GM19238 (cell line): ENCODE measurements around the gene ARMH4.
"Not testable (repeated sequence)": the region's sequence is repeated elsewhere in the genome, so short reads cannot be mapped to it uniquely, and the experiment has no call there.

ENCODE experiments used
- DNase-seq: peaks from one replicate; pipeline ENCODE4 v3.0.0; 2011; ENCODE audit warnings: low spot score; ENCODE audit not compliant: insufficient read length

The ARMH4 gene

DNA sequence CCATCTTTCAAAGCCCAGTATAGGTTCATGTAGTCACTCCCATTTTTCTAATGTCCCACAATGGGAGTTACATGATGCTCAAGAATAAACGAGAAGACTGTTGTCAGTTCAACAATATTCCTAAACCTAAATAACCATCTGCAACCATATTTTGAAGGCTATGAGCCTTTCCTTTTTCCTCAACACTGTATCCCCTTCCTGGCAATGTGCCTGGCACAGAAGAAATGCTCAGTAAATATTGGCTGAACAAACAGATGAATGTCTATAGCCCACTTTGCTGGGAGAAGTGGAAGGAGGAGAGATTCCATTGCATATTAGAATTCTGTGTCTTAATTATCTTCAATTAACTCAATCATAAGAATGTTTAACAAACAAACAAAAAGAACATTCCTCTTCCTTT lies 6.1 kb downstream of the ARMH4 start:
- DNase-seq = no peak

DNA sequence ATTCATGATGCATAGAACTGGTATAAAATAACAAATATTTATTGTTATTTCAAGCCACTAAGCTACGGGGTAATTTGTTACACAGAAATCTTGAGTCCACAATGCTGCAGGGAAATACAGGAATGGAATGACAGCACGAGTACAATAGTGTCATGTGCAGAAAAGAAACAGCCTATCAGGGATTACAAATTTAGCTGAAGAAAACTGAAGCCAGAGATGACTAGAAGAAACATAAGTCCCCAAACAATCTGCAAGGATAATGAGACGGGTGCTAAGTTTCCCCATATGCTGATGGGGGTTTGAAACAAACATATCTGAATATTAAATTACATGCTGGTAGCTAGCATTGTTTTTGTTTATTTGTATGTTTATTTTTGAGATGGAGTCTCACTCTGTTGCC lies 8.9 kb downstream of the ARMH4 start:
- DNase-seq = no peak

DNA sequence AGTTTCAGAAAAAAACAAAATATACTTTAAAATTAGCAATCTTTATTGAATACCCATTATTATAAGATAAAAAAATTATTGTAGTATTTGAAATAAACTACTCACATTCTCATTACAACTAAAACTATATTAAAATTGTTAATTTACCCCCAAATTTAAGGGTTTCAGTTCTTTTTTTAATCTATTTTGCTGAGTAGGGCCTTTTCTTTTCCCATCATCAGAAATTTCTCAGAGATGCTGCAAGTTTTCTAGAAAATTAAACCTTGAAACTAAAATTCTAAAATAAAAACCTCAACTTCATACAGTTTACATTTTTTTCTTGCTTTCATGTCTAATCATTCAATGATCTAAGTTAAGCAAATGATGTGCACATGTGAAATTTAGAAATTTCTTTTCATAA lies 10.1 kb downstream of the ARMH4 start:
- no peak for DNase-seq

DNA sequence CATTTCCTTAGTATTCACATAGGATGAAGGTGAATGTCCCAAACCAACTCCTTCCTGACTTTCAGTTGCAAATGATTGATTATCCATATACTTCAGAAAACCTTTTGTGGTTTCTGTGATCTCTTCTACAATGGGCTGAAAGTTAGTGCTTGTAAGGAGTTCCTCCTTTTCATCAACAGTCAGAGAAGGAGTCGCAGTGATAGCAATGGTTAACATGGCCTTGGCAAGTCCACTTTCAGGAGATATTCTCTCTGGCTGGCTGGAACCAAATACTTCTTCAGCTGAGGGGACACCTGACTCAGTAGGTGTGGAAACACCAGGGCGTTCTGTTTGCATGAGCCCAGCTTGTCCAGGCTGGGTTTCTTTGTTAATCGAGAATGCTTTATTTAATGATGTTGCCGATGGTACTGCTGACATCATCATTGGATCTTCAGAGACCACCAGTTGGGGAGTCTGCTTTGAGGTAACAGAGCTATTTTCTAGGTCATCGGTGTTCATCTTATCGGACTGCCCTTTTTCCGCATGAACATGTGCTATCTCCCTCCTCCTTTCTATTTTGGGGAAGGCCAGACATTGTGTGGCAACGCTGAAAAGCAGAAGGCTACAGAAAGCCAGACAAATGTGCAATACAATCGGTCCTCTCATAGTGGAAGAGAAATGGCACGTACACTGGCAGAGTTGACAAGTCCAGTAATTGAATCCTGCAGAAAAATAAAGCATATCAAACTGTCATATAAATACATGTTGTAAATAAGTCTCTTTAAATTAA lies 13.1 kb downstream of the ARMH4 start:
- DNase-seq = no peak

DNA sequence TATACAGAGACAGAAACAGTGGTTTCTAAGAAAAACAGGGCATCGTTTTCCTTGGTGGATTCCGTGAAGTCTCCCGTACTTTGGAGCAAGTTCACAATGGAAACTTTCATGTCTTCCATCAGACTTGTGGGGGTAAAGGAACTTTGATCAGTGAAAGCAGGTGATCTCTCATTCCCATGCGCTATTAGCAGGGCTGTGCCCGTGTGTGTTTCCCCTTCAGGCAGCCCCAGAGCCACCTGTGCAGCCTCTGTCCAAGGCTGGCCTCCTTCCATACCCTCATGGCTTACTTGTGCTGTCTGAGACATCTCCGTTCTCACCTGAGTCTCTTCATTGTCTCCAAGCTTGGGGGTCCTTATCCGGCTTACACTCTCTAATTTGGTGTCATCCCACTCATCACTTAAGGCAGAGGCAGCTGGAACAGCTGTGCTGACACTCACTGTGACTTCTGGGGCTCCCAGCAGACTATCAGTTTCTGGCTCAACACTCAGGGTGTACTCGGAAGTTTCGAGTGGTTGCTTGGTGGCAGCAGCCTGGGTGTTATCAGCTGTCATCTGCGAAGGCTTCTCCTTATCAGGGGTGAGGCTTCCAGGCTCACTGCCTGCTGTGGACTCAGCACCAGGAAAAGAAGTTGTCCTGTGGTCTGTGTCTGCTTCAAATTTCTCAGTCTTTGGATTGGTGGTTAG lies 13.8 kb downstream of the ARMH4 start:
- no peak for DNase-seq

DNA sequence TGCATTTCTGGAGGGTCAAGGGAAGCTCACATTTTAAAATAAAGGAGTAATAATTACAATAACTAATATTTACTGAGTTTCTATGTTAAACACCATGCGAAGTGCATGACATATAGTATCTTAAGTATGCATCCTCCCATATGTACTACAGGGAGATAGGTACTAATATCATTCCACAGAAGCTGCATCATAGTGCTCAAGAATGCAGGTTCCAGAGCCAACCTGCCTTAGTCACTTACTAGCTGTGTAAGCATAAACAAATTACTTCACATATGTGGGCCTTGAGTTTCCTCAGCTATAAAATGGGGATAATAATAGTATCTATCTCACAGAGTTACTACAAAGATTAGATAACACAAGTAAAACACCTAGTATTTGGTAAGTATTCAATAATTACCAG lies 18.3 kb downstream of the ARMH4 start:
- no peak for DNase-seq

DNA sequence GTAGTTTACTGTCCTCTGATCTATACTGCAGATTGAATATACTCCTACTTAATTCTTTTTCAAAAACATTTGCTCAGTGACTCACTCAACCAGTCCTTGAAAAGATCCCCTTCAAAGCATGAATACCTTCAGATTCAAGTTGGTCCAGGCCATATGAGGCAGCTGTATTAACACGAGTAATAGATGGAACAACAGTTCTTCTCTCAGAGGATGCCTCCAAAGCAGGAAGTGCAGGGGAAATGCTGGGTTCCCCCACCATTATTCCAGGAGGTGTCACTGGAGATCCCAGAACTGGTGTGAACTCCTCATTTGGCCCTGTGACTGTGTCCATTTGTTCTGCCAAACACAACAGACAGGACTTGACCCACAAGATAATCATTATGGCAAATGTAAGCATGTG lies 20.6 kb downstream of the ARMH4 start:
- no peak for DNase-seq

DNA sequence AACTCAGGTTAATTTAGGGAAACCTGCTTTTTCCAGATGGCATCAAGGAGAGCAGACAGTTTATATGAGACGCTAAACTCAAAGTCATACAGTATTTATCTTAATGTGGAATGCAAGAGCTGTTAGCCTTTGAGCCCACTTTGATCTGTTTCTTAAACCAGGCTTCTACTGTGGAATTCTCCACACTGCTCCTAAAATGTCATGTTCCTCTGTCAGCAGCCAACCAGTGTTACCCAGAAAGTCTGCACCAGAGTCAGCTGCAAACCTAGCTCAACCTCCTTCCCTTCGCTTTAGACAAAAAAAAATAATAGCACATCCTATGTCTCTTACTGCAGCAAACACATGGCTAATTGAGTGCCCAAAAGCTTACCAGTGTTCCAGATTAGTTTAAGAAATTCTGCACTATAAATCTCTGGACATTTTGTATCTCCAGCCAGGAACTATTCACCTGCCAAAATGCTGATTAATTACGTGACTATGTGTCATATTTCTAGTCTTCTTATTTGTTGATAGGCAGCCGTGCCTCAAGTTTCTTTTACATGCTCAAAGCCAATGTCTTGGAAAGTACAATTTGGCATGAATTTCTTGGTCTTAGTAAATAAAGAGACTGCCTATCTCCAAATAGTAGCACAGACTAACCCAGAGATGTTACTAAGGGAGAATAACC lies 21.8 kb downstream of the ARMH4 start:
- no peak for DNase-seq

DNA sequence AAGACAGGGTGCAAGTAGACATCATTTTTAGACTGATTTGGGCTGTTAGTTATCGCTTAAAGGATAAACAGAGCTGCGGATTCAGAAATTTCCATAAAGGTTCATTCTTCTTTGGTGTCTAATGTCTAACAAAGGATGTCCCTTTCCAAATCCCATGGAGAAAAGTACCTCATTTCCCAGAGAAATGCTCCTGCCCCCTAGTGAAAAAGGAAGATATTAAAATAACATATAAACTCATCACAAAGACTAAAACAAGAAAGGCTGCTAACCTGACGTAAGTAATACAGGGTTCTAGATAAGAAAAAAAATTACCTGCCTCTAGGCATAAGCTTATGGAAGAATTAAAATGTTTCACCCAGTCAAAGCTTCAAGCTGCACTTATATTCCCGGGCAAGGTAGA lies 22.8 kb downstream of the ARMH4 start:
- DNase-seq = no peak

DNA sequence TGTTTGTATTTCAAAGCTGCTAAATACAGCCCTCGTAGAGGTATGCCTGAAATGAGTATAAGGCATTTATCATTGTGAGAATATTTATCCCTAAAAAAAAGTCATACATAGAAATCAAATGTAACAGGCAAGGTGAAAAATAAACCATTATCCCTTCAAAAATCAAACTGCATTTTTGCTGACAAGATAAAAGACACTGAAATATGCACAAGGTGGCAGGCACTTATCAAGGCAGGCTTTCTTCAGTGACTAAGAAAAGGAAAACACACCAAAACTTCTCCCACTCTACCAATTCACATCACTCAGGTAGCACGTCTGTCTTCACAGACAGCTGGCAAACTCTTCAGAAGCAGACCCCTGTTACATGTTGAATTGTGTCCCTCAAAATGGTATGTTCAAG lies 23.6 kb downstream of the ARMH4 start:
- no peak for DNase-seq

DNA sequence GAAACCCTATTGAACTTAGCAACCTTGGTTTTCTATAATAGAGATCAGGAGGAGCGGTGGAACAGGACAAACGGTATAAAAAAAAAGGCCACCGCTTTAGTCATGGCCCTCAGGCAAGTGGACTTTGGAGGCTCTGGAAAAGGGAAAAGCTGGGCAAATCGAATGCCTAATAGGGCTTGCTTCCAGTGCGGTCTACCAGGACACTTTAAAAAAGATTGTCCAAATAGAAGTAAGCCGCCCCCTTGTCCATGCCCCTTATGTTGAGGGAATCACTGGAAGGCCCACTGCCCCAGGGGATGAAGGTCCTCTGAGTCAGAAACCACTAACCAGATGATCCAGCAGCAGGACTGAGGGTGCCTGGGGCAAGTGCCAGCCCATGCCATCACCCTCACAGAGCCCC lies 29.5 kb downstream of the ARMH4 start:
- DNase-seq = not testable (repeated sequence)

DNA sequence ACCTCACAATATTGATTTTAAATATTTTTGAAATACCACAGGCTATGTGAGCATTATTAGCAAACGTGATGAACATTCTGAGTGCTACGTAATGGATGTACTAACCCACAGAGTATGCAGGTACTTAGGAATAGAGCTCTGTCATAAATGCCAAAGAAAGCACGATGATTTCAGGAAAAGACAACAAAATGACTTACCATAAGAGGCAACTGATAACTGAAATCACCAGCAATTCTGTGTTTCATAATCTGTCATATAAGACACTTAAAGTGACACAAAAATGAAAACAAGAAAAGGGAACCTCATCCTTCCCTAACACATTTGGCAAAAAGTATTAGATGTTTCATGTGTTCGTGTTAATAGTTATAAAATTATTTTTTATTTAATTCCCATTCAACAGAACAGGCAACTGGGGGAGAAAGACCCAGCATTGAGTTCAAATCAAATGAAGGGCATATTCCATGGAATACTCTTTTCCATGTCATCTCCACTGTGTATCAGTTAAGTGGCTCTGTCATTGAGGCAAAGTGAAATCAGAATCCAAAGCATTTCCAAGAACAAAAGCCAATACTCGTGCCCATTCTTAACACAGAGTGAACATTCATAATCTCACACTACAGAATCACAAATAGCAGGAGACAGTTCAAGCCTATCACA lies 30.4 kb downstream of the ARMH4 start:
- DNase-seq = no peak

DNA sequence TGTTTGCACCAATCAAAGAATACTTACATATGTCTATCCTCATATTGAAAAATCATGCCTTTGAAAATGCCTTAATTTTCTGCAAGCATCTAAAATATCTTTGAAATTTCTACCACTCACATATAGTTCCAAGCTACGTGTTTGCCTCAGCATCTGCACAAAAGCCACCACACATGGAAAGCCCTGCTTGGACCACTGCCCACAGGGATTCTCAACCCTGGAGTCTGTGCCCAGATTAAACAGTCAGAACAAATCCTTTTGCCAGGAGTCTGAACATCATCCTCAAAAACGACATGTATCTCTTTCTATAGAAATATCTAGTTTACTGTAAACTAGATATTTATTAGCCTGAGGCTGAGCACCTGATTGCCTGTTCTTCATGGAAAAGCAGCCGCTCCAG lies 32.6 kb downstream of the ARMH4 start:
- no peak for DNase-seq

DNA sequence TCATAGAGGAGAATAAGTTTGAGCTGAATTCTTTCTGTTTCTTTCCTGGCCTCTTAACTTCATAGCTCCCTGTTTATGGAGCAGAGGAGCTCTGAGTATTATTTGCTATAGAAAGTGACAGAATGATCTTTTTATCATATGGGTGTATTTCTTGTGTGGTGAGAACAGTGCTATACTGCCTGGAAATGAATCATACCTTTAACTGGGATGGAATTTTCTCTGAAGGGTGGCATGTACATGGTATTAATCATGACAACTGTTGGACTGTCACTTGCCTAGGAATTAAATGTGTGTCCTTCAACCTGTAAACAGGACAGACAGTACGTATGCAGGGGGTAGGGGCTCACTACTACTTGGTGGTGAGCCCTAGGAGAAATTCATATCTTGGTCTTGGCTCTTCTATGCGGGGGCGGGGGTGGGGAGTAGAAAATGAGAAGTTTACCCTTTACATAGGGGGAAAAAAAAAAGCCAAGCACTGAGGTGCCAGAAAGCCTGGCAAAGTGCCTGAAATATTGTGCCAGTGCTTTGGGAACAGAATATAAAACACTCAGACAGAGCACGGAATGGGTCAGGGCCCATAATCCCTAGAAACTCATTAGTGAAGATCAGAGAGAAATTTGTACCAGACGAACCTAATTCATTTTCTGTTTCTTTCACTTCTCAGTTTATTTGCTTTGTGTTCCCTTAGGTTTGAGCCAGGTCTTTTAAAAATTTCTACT lies 33.8 kb downstream of the ARMH4 start:
- DNase-seq = no peak

DNA sequence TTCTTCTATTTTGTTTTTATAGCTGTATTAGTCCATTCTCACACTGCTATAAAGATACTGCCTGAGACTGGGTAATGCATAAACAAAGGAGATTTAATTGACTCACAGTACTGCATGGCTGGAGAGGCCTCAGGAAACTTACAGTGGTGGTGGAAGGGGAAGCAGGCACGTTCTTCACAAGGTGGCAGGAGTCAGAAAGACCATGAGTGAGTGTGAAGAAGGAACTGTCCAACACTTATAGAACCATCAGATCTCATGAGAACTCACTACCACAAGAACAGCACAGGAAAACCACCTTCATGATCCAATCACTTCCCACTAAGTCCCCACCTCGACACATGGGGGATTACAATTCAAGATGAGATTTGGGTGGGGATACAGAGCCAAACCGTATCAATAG lies 42.3 kb downstream of the ARMH4 start:
- no peak for DNase-seq

DNA sequence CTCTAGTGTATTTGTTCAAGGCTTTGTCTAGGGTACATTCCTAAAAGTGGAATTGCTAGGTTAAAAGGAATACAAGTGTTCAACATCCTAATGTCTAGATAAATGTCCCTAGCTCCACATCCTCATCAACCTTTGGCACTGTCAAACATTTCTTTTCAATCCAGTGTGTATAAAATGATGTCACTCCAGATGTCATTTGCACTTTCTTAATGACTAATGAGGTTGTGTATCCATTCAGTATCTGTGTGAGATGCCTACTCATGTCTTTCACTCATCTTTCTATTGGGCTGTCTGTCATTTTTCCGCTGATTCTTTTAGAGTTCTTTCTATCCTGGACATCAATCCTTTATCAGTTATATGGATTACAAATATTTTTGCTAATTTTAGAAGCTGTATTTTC lies 43.3 kb downstream of the ARMH4 start:
- DNase-seq = no peak

DNA sequence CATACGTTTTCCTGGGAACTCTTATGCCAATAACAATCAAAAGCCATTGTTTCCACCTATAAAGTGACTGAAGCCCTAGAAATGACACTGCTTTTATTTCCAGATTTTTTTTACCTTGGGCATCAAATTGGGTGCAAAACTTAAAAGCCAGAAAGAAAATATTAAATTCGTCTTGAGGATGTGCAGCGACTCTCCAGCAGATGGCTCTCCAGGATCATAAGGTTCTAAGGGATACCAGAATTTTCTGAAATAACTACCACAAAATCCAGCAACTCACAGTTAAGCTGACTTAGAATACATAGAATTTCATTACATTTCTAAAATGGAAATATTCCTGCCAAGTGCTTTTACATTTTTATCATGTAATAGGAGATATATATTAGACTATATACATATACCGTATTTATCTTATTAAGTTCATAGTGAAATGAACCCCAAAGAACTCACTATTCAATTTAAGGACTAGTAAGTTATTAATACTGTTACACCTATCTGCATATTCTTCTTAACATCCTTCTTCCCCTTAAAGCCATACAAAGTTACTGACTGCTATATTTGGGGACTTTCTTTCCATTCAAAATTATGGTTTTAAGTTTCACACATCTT lies 44.0 kb downstream of the ARMH4 start:
- peak; percentile 13 for DNase-seq

DNA sequence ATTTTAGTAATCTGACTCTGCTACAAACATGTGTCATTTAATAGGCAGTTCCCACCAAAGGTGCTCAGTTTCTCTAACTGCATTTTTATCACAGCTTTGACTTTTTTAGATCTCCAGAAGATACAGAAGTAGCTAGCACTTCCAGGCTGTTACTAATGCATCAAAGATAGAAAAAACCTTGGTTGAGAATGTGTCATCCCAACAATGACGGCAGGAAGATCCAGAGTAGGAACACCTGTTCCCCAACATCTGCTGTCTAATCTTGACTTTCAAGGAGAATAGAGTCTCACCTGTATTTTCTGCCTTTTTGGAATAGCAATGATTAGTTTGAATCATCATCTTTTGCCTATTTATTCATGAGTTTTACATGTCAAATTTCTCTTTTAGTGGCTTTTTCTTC lies 45.0 kb downstream of the ARMH4 start:
- no peak for DNase-seq

DNA sequence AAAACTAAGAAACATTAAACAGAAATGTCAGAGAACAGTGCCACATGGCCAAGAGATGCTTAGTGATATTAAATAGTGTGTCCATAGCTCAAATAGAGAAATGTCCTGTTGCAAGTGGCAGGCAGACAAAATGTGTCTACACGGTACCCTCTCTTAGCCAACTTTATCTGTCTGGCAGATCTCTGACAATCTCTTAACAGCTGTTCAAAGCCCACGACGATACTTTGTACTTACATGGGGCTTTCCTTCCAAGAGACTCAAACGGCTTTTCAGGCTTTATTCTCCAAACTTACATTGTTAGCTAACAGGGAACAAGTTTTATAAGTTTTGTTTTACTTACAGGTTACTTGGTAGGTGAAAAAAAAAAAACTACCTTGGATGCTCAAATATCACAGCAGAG lies 45.6 kb downstream of the ARMH4 start:
- no peak for DNase-seq

DNA sequence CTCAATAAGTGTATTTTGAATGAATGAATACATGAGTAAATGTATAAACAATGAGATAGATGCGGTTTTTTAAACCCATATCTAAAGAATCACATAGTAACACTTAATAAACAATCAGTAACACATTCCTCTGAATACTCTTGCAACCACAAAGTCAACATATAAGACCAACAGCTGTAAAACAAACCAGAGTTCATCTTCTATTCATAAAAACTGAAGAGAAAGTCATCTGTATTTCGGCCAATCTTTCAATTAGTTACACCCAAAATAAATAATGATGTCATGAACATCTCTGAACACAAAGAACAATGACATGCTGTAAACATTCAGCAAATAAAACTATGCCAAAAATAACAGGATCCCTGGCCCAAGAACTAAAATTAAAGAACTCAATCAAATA lies 47.2 kb downstream of the ARMH4 start:
- no peak for DNase-seq

DNA sequence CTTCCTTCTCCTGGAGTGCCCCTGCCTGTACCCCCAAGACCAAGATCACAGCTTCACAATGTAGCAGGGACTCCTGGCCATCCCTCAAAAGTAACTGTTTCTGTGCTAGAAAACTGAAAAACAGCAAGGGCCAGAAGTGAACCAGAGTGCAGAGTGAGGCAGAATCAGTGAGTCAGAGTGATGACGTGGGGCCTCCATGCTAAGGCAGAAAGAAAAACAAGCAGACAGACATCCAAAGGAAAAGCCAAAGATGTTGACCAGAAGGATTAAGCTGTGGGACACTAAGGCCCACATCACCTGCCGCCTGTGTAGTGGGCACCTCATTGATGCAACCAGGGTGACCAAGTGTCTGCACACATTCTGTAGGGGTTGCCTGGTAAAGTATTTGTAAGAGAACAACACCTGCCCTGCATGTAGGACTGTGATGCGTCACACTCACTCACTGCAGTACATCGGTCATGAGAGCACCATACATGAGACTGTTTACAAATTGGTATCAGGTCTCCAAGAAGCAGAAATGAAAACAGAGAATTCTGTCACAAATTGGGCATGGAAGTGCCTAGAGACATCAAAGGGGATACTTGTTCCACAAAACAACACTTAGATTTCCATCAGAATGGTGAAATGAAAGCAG lies 51.2 kb downstream of the ARMH4 start:
- no peak for DNase-seq
